Prostate gland (tissue), 2 donors: ENCODE measurements around the gene SHISA5.

Experiments used
- POLR2A ChIP-seq: fragments of 450-650 bp; IDR thresholded peaks from one replicate; pipeline ENCODE4 v1.6.1; 2016; ENCODE audit warnings: antibody characterized with exemption, mild to moderate bottlenecking
- POLR2AphosphoS5 ChIP-seq: sonication (generic); formaldehyde crosslinking; IDR thresholded peaks from one replicate; pipeline ENCODE4 v1.6.1; 2017; ENCODE audit warnings: antibody characterized with exemption
- TF ChIP-seq, protein P1 (sequence below), 4 experiments: fragments of 200-600 bp in 2 of 4; fragments of 450-650 bp in 2 of 4; sonication (generic) in 2 of 4; IDR thresholded peaks; 1 replicate in 3 of 4; 2 replicates in 1 of 4; pipeline ENCODE4 v1.5.1; 2016 to 2019; ENCODE audit warnings: antibody characterized with exemption in 4 of 4, mild to moderate bottlenecking in 2 of 4, moderate library complexity in 2 of 4

DNA sequence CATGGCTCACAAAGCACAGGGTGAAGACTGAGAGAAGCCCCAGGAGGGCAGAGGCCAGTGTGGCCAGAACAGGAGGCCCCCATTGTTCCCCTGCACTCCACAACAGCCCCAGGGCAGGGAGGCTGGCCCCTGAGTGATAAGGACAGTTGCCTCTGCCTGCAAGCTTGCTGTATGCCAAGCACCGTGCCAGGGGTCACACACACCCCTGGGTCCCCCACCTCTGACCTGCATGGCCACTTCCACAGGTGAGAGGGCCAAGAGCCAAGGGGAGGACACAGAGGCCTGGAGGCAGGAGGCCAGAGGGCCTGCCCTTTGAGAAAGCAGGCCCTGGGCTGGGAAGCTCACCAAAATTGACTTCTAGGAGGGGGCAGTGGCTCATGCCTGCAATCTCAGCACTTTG lies 33.7 kb downstream of the SHISA5 start:
- TF ChIP-seq, protein P1, sequence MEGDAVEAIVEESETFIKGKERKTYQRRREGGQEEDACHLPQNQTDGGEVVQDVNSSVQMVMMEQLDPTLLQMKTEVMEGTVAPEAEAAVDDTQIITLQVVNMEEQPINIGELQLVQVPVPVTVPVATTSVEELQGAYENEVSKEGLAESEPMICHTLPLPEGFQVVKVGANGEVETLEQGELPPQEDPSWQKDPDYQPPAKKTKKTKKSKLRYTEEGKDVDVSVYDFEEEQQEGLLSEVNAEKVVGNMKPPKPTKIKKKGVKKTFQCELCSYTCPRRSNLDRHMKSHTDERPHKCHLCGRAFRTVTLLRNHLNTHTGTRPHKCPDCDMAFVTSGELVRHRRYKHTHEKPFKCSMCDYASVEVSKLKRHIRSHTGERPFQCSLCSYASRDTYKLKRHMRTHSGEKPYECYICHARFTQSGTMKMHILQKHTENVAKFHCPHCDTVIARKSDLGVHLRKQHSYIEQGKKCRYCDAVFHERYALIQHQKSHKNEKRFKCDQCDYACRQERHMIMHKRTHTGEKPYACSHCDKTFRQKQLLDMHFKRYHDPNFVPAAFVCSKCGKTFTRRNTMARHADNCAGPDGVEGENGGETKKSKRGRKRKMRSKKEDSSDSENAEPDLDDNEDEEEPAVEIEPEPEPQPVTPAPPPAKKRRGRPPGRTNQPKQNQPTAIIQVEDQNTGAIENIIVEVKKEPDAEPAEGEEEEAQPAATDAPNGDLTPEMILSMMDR (IDR thresholded peaks at IDR 0.05) = no peak
- TF ChIP-seq POLR2A (no peak), POLR2AphosphoS5 (no peak)
